Measurements from ENCODE around the gene AZU1.

The AZU1 gene

DNA sequence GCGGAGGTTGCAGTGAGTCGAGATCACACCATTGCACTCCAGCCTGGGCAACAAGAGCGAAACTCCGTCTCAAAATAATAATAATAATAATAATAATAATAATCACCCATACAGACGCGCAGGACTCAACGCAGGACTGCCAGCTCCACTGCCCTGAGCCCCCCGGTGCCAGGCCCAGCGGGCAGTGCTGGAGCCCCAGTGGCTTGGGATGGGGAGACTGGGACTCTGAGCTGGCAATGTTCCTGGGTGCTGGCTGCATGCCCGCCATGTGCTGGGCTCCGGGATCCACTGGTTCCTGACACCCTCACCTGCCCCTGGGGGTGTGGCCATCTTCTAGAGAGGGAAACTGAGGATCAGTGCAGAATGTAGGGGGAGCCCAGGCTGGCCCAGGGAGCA is 325 bp upstream of the AZU1 start:
- H3K4me1 ChIP-seq (ENCODE audit: control insufficient read depth, insufficient read depth, low read length), result no peaks in the 10 kb centered on the region
- no peak overlapping the region for H3K4me3 ChIP-seq (ENCODE audit: low read depth, low read length)
- ChIA-PET CTCF (interaction anchor here (0.8 kb wide), 1 partner anchor 58 kb away, joined by 3 read pairs; no protein-coding TSS in a partner anchor), POLR2A (interaction anchor here (1.1 to 1.2 kb wide), 2 partner anchors 27 to 54 kb away, joined by 4 read pairs; no protein-coding TSS in a partner anchor)
- no peak overlapping the region for H3K27ac ChIP-seq (ENCODE audit: extremely low read depth, low read depth, low read length)
- TF ChIP-seq HIC1 (tag by site-specific recombination; IDR thresholded peaks at IDR 0.05), result no peak
- TF ChIP-seq MZF1 (tag by site-specific recombination; IDR thresholded peaks at IDR 0.05; ENCODE audit: borderline replicate concordance), result no peak
- TF ChIP-seq ZNF777 (tag by site-specific recombination; IDR thresholded peaks at IDR 0.05; ENCODE audit: borderline replicate concordance), result no peak
- TF ChIP-seq KLF17 (tag by site-specific recombination; IDR thresholded peaks at IDR 0.05), result no peak
- no peak for TF ChIP-seq ZNF223 (tag by site-specific recombination; IDR thresholded peaks at IDR 0.05)
- no peak for TF ChIP-seq ZFP69B (tag by site-specific recombination; IDR thresholded peaks at IDR 0.05)
- TF ChIP-seq ZNF449 (tag by site-specific recombination; IDR thresholded peaks at IDR 0.05), result no peak
- no peak for TF ChIP-seq GLI4 (tag by site-specific recombination; IDR thresholded peaks at IDR 0.05)
- H3K36me3 ChIP-seq (ENCODE audit: control insufficient read depth in 2 of 2, insufficient read depth in 1 of 2, low read length in 2 of 2), result no peaks in the 10 kb centered on the region
- no peaks in the 10 kb centered on the region for H3K9me3 ChIP-seq (ENCODE audit: control insufficient read depth, insufficient read depth, low read depth, low read length)

DNA sequence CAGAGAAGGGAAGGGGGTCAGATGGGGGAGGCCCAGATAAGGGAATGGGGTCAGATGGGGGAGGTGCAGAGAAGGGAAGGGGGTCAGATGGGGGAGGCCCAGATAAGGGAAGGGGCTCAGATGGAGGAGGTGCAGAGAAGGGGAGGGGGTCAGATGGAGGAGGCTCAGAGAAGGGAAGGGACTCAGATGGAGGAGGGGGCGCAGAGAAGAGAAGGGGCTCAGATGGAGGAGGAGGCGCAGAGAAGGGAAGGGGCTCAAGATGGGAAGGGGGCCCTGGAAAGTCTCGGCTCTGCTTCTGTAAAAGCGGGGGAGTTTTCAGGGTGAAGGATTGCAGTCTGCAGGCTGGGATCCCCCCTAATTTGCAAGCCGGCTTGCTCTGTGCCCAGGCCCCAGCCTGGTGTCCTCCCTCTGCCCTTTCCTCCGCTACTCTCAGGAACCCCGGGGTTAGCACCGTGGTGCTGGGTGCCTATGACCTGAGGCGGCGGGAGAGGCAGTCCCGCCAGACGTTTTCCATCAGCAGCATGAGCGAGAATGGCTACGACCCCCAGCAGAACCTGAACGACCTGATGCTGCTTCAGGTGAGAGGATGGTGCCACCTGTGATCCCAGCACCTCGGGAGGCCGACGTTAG is 1.6 kb downstream of the AZU1 start:
- no peaks in the 10 kb centered on the region for H3K36me3 ChIP-seq (ENCODE audit: control insufficient read depth in 2 of 2, insufficient read depth in 1 of 2, low read length in 2 of 2)
- no peak overlapping the region for H3K27ac ChIP-seq (ENCODE audit: extremely low read depth, low read depth, low read length)
- POLR2A ChIA-PET, result no interaction called here
- no peaks in the 10 kb centered on the region for H3K9me3 ChIP-seq (ENCODE audit: control insufficient read depth, insufficient read depth, low read depth, low read length)
- CTCF ChIA-PET, result no interaction called here
- TF ChIP-seq ZNF140 (tag by site-specific recombination; IDR thresholded peaks at IDR 0.05), result no peak
- no peak for TF ChIP-seq SALL2 (tag by site-specific recombination; IDR thresholded peaks at IDR 0.05; ENCODE audit: borderline replicate concordance)
- no peak for TF ChIP-seq SP3 (tag by site-specific recombination; IDR thresholded peaks at IDR 0.05)
- TF ChIP-seq BCL6B (tag by site-specific recombination; IDR thresholded peaks at IDR 0.05), result no peak
- TF ChIP-seq ZBTB49 (tag by site-specific recombination; IDR thresholded peaks at IDR 0.05; ENCODE audit: low read depth), result no peak
- TF ChIP-seq KLF9 (tag by site-specific recombination; IDR thresholded peaks at IDR 0.05; ENCODE audit: low read depth), result no peak
- no peak for TF ChIP-seq ATF2 (tag by site-specific recombination; IDR thresholded peaks at IDR 0.05; ENCODE audit: low read depth)
- TF ChIP-seq ZNF366 (tag by site-specific recombination; conservative IDR thresholded peaks at IDR 0.05), result no peak
- no peak for TF ChIP-seq ZSCAN16 (tag by site-specific recombination; IDR thresholded peaks at IDR 0.05)
- TF ChIP-seq EGR2 (tag by site-specific recombination; IDR thresholded peaks at IDR 0.05; ENCODE audit: low read depth), result no peak
- TF ChIP-seq BCL11A (tag by site-specific recombination; IDR thresholded peaks at IDR 0.05; ENCODE audit: low read depth), result no peak
- TF ChIP-seq MEIS1 (CRISPR knock-in tag; IDR thresholded peaks at IDR 0.05; ENCODE audit: borderline replicate concordance), result no peak
- no peak for TF ChIP-seq CTCF (tag by site-specific recombination; IDR thresholded peaks at IDR 0.05)
- H3K4me3 ChIP-seq (ENCODE audit: low read depth, low read length), result no peak overlapping the region
- H3K4me1 ChIP-seq (ENCODE audit: control insufficient read depth, insufficient read depth, low read length), result no peaks in the 10 kb centered on the region

All from HEK293 (cell line).